Activated naive CD8-positive, alpha-beta T cell (primary cell): ENCODE measurements around the gene NIM1K.
"Not testable (repeated sequence)": the region's sequence is repeated elsewhere in the genome, so short reads cannot be mapped to it uniquely, and the experiment has no call there.

Source experiments
- H3K27ac Mint-ChIP-seq: one replicate; pipeline ENCODE4 v1.8.0; 2021; ENCODE audit warnings: mixed read lengths
- H3K27me3 Mint-ChIP-seq: one replicate; pipeline ENCODE4 v1.8.0; 2021; ENCODE audit warnings: mixed read lengths
- H3K36me3 Mint-ChIP-seq: one replicate; pipeline ENCODE4 v1.8.0; 2021; ENCODE audit warnings: mixed read lengths
- H3K4me1 Mint-ChIP-seq: one replicate; pipeline ENCODE4 v1.8.0; 2021; ENCODE audit warnings: low read depth, mixed read lengths
- H3K4me3 Mint-ChIP-seq: one replicate; pipeline ENCODE4 v1.8.0; 2021; ENCODE audit warnings: mild to moderate bottlenecking, mixed read lengths
- H3K9me3 Mint-ChIP-seq: one replicate; pipeline ENCODE4 v1.8.0; 2021; ENCODE audit warnings: low read depth, mixed read lengths

Gene NIM1K

DNA sequence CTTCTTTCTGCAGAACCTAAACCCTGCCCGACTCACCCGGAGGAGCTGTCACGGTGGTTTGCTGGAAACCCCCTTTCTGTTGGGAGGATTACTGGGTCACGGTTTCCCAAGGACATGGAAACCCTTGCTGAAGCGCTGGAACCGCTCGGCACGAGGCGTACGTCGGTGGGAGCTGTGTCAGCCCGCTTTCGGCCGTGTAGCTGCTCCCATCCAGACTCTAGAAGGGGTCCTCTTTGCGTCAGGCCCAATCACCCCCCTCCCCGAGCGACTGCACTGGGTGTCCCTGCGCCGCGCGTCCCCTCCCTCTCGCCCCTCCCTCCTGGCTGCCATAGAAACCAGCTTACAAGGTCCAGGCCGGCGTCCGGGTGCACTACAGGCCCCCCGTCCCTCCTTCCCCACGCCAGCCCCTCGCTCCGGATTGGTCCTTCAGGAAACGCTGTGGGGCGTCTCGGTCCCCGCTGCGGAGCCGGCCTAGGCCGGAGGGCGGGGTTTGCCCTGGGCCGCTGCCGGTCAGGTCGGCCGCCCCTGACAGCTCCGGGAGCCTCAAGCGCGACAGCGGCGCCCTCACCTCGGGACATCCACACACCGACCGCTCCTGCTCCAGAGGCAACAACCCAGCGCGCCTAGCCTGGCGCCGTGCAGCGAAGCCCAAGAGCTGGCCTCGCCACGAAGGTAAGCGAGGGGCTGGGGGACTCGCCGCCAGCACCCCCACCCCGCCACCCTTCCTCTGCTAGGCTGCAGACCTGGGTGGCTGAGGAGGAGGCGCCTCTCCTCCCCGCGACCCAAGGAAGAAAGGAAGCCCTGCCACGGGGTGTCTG is at the start of gene NIM1K:
Gene NIM1K, plus strand, starts transcription at position 486 of the 818 bp plus-strand sequence. CDS start 53,551 bp downstream, outside the sequence.
- peaks cover 26% of the 10 kb centered on the region for H3K4me1 Mint-ChIP-seq
- H3K27me3 Mint-ChIP-seq = peaks cover 8% of the 10 kb centered on the region
- no peaks in the 10 kb centered on the region for H3K9me3 Mint-ChIP-seq
- H3K36me3 Mint-ChIP-seq = peaks cover 5% of the 10 kb centered on the region
- peak within 1 kb of the TSS; percentile 54 for H3K27ac Mint-ChIP-seq
- peak within 1 kb of the TSS; percentile 91 for H3K4me3 Mint-ChIP-seq

DNA sequence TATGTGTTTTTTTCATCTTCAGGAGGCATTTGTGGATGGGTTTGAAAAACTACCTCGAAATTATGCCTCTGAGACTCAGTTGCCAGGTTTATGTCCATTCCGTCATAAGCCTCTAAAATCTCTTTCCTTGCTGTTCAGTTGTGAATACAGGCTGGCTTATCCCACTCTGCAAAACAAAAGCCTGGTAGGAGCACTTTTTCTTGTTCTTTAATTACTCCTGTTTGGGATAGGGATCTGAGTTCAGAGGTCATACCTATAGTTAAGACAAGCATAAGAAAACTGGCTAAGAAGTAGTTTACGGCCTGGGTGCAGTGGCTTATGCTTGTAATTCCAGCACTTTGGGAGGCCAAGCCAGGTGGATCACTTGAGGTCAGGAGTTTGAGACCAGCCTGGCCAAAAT is 47.0 kb upstream of the NIM1K start:
- H3K27ac Mint-ChIP-seq = no peak overlapping the region
- peaks cover 19% of the 10 kb centered on the region for H3K4me1 Mint-ChIP-seq
- no peak overlapping the region for H3K4me3 Mint-ChIP-seq
- H3K27me3 Mint-ChIP-seq = no peaks in the 10 kb centered on the region
- no peaks in the 10 kb centered on the region for H3K9me3 Mint-ChIP-seq
- peaks cover 14% of the 10 kb centered on the region for H3K36me3 Mint-ChIP-seq

DNA sequence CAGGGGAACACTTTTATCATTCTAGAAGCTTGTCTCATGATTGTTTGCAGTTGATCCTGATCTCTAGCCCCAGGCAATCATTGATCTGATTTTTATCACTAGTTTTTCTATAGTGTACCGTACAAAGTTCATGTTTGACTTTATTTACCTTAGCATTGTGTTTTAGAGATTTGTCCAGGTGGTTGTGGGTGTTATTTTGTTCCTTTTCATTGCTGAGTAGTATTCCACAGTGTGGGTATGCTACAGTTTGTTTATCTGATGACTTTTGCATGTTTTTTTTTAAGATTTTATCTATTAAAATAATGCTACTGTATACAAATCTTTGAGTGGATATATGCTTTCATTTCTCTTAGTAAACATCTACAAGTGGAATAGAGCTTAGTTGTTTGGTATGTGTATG is 45.1 kb upstream of the NIM1K start:
- Mint-ChIP-seq H3K9me3 (no peaks in the 10 kb centered on the region), H3K36me3 (peaks cover 9% of the 10 kb centered on the region), H3K4me1 (peaks cover 11% of the 10 kb centered on the region), H3K27ac (no peak overlapping the region), H3K27me3 (no peaks in the 10 kb centered on the region), H3K4me3 (no peak overlapping the region)

DNA sequence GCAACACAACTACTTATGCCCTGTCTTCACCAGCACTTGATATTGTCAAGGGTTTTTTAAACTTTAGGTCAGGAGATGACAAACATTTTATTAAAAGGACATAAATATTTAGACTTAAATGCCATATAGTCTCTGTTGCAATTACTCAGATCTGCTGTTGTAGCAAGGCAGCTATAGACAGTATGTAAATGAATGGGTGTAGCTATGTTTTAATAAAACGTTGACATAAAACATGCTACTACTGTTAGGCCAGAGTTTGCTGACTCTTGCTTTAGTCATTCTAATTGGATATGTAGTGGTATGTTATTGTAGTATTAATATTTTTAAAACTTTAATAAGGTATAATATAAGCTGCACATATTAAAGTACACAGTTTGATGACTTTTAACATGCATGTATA is 43.6 kb upstream of the NIM1K start:
- H3K36me3 Mint-ChIP-seq = peaks cover 9% of the 10 kb centered on the region
- H3K27me3 Mint-ChIP-seq = no peaks in the 10 kb centered on the region
- peaks cover 12% of the 10 kb centered on the region for H3K4me1 Mint-ChIP-seq

DNA sequence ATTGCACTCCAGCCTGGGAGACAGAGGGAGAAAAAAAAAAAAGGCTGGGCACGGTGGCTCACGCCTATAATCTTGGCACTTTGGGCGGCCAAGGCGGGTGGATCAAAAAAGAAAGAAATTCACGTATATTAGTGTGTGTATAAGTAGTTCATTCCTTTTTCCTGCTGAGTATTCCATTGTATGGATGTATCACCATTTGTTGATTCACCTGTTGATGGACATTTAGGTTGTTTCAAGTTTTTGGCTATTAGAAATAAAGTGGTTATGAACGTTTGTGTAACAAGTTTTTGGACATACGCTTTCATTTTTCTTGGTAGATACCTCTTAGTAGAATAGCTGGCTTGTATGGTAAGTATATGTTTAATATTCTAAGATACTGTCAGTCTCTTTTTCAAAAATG is 42.8 kb upstream of the NIM1K start:
- peaks cover 10% of the 10 kb centered on the region for H3K4me1 Mint-ChIP-seq
- no peaks in the 10 kb centered on the region for H3K9me3 Mint-ChIP-seq
- no peak overlapping the region for H3K27ac Mint-ChIP-seq
- H3K27me3 Mint-ChIP-seq = no peaks in the 10 kb centered on the region
- no peak overlapping the region for H3K4me3 Mint-ChIP-seq
- H3K36me3 Mint-ChIP-seq = peaks cover 11% of the 10 kb centered on the region

More for the DNA sequence above, 43.6 kb upstream of the NIM1K start:
- Mint-ChIP-seq H3K9me3 (no peaks in the 10 kb centered on the region), H3K27ac (no peak overlapping the region), H3K4me3 (no peak overlapping the region)

DNA sequence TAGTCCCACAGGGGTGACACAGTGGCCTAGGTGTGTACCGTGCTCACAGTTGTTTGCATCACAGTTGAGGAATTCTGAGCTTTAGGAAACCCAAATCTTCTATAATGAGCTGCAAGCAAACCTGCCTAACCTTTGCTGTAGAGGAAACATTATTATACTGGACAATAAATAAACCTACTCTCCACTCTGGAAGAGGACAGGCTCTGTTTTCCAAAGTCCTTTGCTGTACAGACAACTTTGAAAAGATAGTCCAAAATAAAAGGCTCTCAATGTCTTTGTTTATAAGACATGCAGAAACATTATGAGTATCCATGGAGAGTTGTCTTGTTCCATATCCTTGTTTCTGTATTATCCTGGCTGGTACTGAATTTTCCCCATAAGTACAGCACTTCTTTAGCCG is 42.0 kb upstream of the NIM1K start:
- H3K36me3 Mint-ChIP-seq = peaks cover 10% of the 10 kb centered on the region
- H3K9me3 Mint-ChIP-seq = no peaks in the 10 kb centered on the region
- no peak overlapping the region for H3K4me3 Mint-ChIP-seq
- peaks cover 5% of the 10 kb centered on the region for H3K4me1 Mint-ChIP-seq
- H3K27ac Mint-ChIP-seq = no peak overlapping the region
- no peaks in the 10 kb centered on the region for H3K27me3 Mint-ChIP-seq

DNA sequence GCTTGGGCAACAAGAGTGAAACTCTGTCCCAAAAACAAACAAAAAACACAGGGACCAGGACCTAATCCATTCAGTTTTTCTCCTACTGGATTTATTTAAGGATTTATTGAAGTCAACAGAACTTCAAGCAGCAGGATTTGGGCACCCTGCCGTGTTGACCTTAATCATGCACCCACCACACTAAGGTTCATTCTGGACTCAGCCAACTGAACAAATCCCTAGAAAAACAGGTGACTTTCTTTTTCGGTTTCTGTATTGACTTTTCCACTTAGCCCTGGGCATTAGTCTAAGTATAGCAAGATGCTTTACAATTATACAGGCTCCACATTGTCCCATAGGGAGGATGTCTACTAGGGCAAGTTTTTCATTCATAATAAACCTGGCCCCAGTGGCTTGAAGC is 41.3 kb upstream of the NIM1K start:
- peaks cover 12% of the 10 kb centered on the region for H3K4me1 Mint-ChIP-seq
- no peaks in the 10 kb centered on the region for H3K27me3 Mint-ChIP-seq
- no peak overlapping the region for H3K4me3 Mint-ChIP-seq
- H3K9me3 Mint-ChIP-seq = no peaks in the 10 kb centered on the region
- H3K27ac Mint-ChIP-seq = no peak overlapping the region
- H3K36me3 Mint-ChIP-seq = peaks cover 10% of the 10 kb centered on the region

DNA sequence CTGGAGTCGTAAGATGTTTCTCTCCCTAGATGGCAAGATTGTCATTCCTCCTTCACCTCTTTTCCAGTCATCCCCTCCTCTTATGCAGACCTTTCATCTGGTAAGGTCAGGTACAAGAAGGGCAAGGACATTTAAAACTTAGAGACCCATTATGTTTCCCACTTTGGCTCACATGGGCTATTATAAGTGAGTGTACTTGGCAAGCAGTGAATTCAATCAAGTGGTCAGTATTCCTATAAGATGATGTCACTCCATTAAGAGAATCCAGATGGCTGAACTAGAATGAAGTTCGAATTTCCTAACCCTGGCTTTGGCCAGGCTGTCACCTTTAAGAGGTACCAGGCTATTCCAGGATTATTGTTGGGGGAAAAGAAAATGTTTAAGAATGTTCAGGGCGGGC is 39.1 kb upstream of the NIM1K start:
- Mint-ChIP-seq H3K27ac (no peak overlapping the region), H3K27me3 (no peaks in the 10 kb centered on the region), H3K4me3 (no peak overlapping the region), H3K9me3 (no peaks in the 10 kb centered on the region), H3K4me1 (peaks cover 23% of the 10 kb centered on the region), H3K36me3 (peaks cover 10% of the 10 kb centered on the region)

DNA sequence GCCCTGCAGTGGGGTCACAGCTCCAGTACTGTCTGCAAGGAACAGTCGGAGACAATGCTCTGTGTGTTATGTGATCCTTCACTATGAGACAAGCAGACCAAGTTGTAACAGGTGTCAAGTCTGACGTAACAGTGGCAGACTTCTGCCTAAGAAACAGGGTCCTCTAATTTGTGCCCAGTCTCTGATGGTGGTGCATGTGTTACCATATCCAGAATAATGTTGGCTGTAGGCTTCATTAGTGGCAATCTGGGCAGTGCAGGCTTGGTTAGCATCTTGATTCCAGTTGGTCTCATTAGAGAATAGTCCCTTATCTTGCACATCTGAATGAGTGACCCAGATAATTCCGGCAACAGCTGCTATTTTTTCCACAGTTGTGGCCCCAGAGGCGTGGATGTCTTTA is 37.6 kb upstream of the NIM1K start:
- Mint-ChIP-seq H3K27ac (no peak overlapping the region), H3K27me3 (no peaks in the 10 kb centered on the region), H3K9me3 (no peaks in the 10 kb centered on the region)

DNA sequence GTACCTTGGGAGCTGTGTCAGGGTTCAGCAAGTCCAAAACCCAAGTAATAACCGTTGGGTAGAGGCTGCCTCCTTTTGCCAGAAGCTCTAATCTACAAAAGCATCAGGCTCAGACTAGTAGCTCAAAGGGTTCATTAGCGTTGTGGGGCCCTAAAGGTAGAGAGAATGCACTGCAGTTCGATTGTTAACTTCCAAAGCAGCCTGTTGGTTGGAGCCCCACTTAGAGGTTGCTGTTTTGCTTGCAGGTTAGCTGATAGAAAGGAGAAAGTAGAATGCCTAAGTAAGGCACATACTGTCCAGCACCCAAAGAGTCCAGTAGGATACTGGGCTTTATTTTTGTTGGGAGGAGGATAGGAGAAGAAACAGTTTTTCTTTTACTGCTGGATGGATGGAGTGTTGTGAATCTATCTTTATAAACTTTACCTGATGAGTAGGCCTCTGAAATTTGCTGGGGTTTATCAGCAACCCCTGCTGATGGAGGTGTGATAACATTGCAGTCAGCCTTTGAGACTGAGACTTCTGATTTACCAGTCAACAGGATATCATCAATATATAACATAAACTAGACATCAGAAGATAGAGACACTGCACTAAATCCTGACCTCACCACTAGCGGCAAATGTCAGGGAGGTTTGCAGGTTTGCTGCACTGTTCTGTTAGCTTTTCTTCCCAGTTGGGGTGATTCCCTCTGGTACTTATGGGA is 36.5 kb upstream of the NIM1K start:
- no peaks in the 10 kb centered on the region for H3K27me3 Mint-ChIP-seq

More for the DNA sequence above, 37.6 kb upstream of the NIM1K start:
- H3K36me3 Mint-ChIP-seq = peaks cover 10% of the 10 kb centered on the region
- H3K4me1 Mint-ChIP-seq = peaks cover 23% of the 10 kb centered on the region
- no peak overlapping the region for H3K4me3 Mint-ChIP-seq

DNA sequence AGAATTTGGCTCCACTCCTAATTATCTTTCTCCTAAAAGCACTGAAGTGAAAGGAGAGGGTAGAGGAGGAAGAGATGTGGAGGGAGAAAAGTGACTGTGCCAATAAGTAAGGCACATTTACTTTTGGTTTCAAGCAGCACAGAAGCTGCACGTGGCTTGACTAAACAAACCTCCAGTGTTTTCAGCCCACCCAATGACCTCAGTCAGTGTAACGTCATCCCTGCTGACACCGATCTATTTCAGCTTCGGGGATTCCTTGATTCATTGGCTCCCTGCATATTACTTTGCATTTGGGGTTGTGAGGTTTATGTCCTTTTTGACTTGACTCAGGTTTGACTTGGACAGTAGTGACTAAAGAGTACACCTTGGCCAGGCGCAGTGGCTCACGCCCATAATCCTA is 35.6 kb upstream of the NIM1K start:
- peak overlapping the region; percentile 64 for H3K27ac Mint-ChIP-seq
- H3K36me3 Mint-ChIP-seq = peaks cover 16% of the 10 kb centered on the region
- H3K4me1 Mint-ChIP-seq = peaks cover 37% of the 10 kb centered on the region
- no peak overlapping the region for H3K4me3 Mint-ChIP-seq
- H3K9me3 Mint-ChIP-seq = no peaks in the 10 kb centered on the region
- H3K27me3 Mint-ChIP-seq = no peaks in the 10 kb centered on the region

More for the DNA sequence above, 36.5 kb upstream of the NIM1K start:
- no peaks in the 10 kb centered on the region for H3K9me3 Mint-ChIP-seq
- H3K27ac Mint-ChIP-seq = no peak overlapping the region
- H3K4me3 Mint-ChIP-seq = no peak overlapping the region
- H3K36me3 Mint-ChIP-seq = peaks cover 10% of the 10 kb centered on the region
- H3K4me1 Mint-ChIP-seq = peaks cover 28% of the 10 kb centered on the region

DNA sequence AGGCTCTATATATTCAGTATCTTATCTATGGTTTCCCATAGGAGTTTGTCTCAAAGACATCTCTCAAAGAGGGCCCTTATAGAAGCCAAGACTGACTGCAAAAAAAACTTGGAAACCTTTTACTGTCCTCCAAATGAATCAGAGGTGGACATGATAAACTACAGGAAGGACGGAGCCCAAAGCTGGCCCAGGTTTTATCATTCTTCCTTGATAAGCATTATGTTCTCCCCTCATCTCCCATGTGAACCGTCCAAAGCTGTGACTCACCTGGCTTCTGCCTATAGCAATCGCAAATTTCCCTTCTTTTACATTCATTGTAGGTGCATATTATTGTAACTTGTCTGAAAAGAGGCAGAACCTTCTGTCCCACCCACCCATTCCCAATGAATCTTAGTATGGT is 35.0 kb upstream of the NIM1K start:
- peaks cover 42% of the 10 kb centered on the region for H3K4me1 Mint-ChIP-seq
- H3K9me3 Mint-ChIP-seq = no peaks in the 10 kb centered on the region
- no peaks in the 10 kb centered on the region for H3K27me3 Mint-ChIP-seq
- no peak overlapping the region for H3K4me3 Mint-ChIP-seq
- H3K27ac Mint-ChIP-seq = no peak overlapping the region
- H3K36me3 Mint-ChIP-seq = peaks cover 20% of the 10 kb centered on the region

DNA sequence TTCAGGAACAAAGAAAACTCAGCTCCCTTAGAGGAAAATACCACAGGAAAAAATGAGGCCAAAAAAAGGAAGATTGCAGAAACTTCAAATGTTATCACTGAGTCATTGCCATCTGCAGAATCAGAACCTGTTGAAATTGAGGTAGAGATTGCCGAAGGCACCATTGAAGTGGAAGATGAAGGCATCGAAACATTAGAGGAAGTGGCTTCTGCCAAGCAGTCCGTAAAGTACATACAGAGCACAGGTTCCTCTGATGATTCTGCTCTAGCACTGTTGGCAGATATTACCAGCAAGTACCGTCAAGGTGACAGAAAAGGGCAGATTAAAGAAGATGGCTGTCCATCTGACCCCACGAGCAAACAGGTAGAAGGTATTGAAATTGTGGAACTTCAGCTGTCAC is 30.8 kb upstream of the NIM1K start:
- Mint-ChIP-seq H3K27me3 (no peaks in the 10 kb centered on the region), H3K4me3 (peak overlapping the region; percentile 69), H3K27ac (peak overlapping the region; percentile 90), H3K36me3 (peaks cover 31% of the 10 kb centered on the region), H3K4me1 (peaks cover 34% of the 10 kb centered on the region), H3K9me3 (no peaks in the 10 kb centered on the region)

DNA sequence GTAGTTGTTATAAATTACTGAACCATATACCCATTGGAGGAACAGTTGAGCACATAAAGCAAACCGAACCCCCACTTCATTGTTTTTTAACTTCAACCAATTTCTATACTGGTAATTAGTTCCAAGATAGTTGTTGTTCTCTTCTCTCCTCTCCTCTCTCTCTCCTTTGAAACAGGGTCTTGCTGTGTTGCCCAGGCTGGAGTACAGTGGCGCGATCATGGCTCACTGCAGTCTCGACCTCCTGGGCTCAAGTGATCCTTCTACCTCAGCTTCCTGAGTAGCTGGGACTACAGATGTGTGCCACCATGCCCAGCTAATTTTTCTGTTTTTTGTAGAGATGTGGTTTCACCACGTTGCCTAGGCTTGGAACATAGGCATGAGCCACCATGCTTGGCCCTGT is 27.2 kb upstream of the NIM1K start:
- H3K27ac Mint-ChIP-seq, H3K4me3 Mint-ChIP-seq, H3K27me3 Mint-ChIP-seq, H3K9me3 Mint-ChIP-seq: not testable (repeated sequence)
- H3K36me3 Mint-ChIP-seq = peaks cover 32% of the 10 kb centered on the region
- H3K4me1 Mint-ChIP-seq = peaks cover 27% of the 10 kb centered on the region

DNA sequence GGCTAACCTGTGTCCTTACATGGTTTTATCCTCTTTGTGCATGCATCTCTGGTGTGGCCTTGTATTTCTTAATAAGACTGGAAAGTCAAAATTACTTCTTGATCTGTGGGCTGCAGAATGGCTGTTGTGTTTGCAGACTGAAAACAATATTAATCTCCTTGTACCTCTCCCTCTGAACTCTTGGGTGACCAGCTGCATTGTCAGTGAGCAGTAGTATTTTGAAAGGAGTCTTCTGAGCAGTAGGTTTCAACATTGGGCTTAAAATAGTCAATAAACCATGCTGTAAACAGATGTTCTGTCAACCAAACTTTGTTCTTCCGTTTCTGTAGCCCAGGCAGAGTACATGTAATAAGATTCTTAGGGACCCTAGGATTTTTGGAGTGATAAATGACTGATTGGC is 26.7 kb upstream of the NIM1K start:
- Mint-ChIP-seq H3K4me3 (no peak overlapping the region), H3K36me3 (peaks cover 35% of the 10 kb centered on the region), H3K9me3 (no peaks in the 10 kb centered on the region), H3K27me3 (no peaks in the 10 kb centered on the region), H3K27ac (no peak overlapping the region), H3K4me1 (peaks cover 24% of the 10 kb centered on the region)
